ENCODE measurements around the gene CROCC2.

DNA sequence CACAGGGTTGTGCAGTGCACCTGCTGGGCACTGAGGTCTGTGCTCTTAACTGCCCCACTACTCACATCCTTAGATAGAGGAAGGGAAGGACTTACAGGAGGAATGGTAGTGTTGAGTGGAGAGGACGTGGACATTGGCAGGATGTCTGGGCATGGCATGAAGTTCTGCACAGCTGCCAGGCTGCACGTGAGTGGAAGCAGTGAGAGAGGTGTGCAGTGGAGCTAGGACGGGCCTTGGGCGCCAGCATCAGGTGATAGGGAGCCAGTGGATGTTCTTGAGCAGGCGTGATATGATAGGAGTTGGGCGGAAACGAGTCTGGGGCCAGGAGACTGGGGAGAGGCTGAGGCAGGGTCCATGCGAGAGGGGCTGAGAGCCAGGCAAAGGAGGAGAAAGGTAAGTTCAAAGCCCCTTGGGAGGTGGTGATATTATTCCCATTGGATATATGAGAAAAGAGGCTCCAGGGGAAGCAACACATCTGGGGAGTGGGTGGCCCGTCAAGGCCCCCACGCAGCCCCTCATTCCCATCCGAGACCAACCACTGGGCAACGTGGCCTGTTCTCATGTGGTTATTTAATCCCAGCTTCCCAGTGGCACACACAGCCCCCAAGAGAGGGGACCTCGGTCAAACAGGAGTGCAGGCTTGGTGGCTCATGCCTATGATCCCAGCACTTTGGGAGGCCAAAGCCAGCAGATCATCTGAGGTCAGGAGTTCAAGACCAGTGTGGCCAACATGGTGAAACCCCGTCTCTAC lies 46.5 kb downstream of the CROCC2 start:
- TF ChIP-seq, protein P1, sequence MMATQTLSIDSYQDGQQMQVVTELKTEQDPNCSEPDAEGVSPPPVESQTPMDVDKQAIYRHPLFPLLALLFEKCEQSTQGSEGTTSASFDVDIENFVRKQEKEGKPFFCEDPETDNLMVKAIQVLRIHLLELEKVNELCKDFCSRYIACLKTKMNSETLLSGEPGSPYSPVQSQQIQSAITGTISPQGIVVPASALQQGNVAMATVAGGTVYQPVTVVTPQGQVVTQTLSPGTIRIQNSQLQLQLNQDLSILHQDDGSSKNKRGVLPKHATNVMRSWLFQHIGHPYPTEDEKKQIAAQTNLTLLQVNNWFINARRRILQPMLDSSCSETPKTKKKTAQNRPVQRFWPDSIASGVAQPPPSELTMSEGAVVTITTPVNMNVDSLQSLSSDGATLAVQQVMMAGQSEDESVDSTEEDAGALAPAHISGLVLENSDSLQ (IDR thresholded peaks at IDR 0.05), result no peak
- no peak for TF ChIP-seq FOXK2 (IDR thresholded peaks at IDR 0.05)
- no peak for TF ChIP-seq BHLHE40 (IDR thresholded peaks at IDR 0.05; ENCODE audit: borderline replicate concordance)
- TF ChIP-seq FOXA1 (IDR thresholded peaks at IDR 0.05), result no peak
- no peak for TF ChIP-seq FOXM1 (IDR thresholded peaks at IDR 0.05; ENCODE audit: borderline replicate concordance)
